Esophagus squamous epithelium (tissue), 4 donors: ENCODE measurements around the gene MYBPC1.

Experiments used
- CTCF ChIP-seq, 6 experiments: fragments of 450-650 bp in 4 of 6; fragments of 200-600 bp in 2 of 6; sonication (generic) in 2 of 6; IDR thresholded peaks; one replicate each; pipeline ENCODE4 v1.5.1; 2016 to 2019; ENCODE audit warnings: antibody characterized with exemption in 6 of 6, mild to moderate bottlenecking in 4 of 6, moderate library complexity in 4 of 6
- POLR2A ChIP-seq, 4 donors: fragments of 450-650 bp; IDR thresholded peaks; one replicate each; pipeline ENCODE4 v1.6.1; 2017; ENCODE audit warnings: antibody characterized with exemption in 4 of 4, mild to moderate bottlenecking in 4 of 4, moderate library complexity in 3 of 4

DNA sequence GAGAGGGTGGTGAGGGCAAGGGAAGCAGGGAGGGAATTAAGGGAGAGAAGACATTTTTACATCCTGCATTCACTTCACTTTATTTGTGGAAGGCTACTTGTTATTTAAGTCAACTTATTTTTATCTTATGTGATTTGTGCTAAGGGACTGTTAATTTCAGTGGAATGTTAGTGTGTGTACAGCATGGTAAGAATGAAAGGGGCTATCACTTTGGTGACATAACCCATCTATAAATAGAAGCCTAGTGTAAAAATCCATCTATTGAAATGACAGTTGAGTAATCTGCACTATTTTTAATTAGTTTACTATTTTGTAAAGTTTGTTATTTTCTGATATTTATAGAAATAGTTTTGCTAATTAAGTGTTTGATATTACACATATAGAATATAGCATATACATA is 85.9 kb downstream of the MYBPC1 start:
- TF ChIP-seq CTCF (IDR thresholded peaks at IDR 0.05) (no peak), POLR2A (IDR thresholded peaks at IDR 0.05) (no peak)
